ENCODE measurements around the gene CHST7. TPM values are rescaled to one million over a fixed set of nuclear protein-coding genes. Genes with fewer than 3 reads are reported as not detected.

Gene CHST7
- total RNA-seq, 1 experiment from 2014 or later = 17.1 TPM

GRCh38 chrX:46588263-46588662 lies 14.7 kb downstream of the CHST7 start:
- Histone ChIP-seq H4K20me1 (ENCODE audit: control insufficient read depth, insufficient read depth, insufficient read length) (no peaks in the 10 kb centered on the region), H3K27me3 (ENCODE audit: insufficient read depth, low read length) (no peaks in the 10 kb centered on the region; the same call in 1 of the 2 replicates), H3K18ac (ENCODE audit: insufficient read length, low read depth, low read length) (no peak overlapping the region), H2BK120ac (ENCODE audit: low read depth, low read length, poor library complexity, severe bottlenecking) (no peak overlapping the region), H3K4me1 (ENCODE audit: insufficient read depth, low read length) (no peaks in the 10 kb centered on the region; the same call in 1 of the 2 replicates), H3K23me2 (ENCODE audit: insufficient read length, low read depth, low read length, poor library complexity, severe bottlenecking) (no peaks in the 10 kb centered on the region), H4K91ac (ENCODE audit: insufficient read length, low read depth, low read length) (no peak overlapping the region), H3K27ac (ENCODE audit: insufficient read length, low read depth, low read length) (no peak overlapping the region), H3K4ac (ENCODE audit: low read depth, low read length) (no peak overlapping the region), H4K8ac (replicated peaks; ENCODE audit: insufficient read length, low read depth, low read length) (no peak overlapping the region), H3K56ac (ENCODE audit: insufficient read length, low read depth, low read length) (no peak overlapping the region), H3K4me2 (ENCODE audit: insufficient read depth, insufficient read length, low read length) (peak overlapping the region; percentile 54), H3K9ac (ENCODE audit: extremely low read depth, insufficient read length, low read length) (no peak overlapping the region), H2BK15ac (ENCODE audit: low read depth, low read length) (no peak overlapping the region), H2BK5ac (ENCODE audit: insufficient read length, low read length) (no peak overlapping the region), H2AK5ac (ENCODE audit: insufficient read length, low read length) (no peak overlapping the region), H3K14ac (ENCODE audit: insufficient read depth, low read length) (no peak overlapping the region), H2AFZ (ENCODE audit: low read length) (no peak overlapping the region), H3K79me2 (ENCODE audit: insufficient read depth, low read length) (peaks cover 6% of the 10 kb centered on the region; the same call in 1 of the 2 replicates), H3K9me3 (ENCODE audit: control insufficient read depth, low read depth, low read length) (peaks cover 13% of the 10 kb centered on the region), H3T11ph (ENCODE audit: low read length) (no peak overlapping the region), H4K5ac (ENCODE audit: insufficient read length, low read depth, low read length) (no peak overlapping the region), H3K23ac (ENCODE audit: insufficient read length, low read depth, low read length) (no peak overlapping the region), H2BK12ac (ENCODE audit: insufficient read length, low read depth, low read length) (no peak overlapping the region), H3K79me1 (ENCODE audit: insufficient read depth, low read depth, low read length, poor library complexity, severe bottlenecking) (peaks cover 2% of the 10 kb centered on the region), H2BK20ac (ENCODE audit: low read depth, low read length, poor library complexity, severe bottlenecking) (no peak overlapping the region)
- peaks cover 3 to 13% (median 12%) of the 10 kb centered on the region in 3 experiments; a peak in 6 of 7 replicates for H3K36me3 Mint-ChIP-seq (ENCODE audit: insufficient read depth in 1 of 3, low read depth in 3 of 3)
- peaks cover 31 to 33% of the 10 kb centered on the region in 2 experiments for H3K4me1 Mint-ChIP-seq
- no peaks in the 10 kb centered on the region; the same call in 1 of the 2 replicates for H3K27me3 Mint-ChIP-seq (ENCODE audit: low read depth)
- no CpG with 5 or more reads among the region's 4 CpGs for WGBS (ENCODE audit: extremely low coverage, insufficient read length, low lambda C conversion rate)
- H3K4me3 Mint-ChIP-seq = peak overlapping the region; percentile 38 to 60; a peak in 3 of 5 replicates
- H3K27ac Mint-ChIP-seq = 0 out of 7 replicates have a peak overlapping the region, but pooled peaks of 1 of the 3 experiments have one; percentile 12
- peak; percentile 61 for DNase-seq
- no peak for TF ChIP-seq CTCF (conservative IDR thresholded peaks at IDR 0.05)
- H3K9me3 Mint-ChIP-seq = peaks cover 52 to 56% of the 10 kb centered on the region in 2 experiments

All from H9 (cell line).